Smooth muscle cell (in vitro differentiated cells): Measurements from ENCODE around the gene SLC38A10. TPM values are rescaled to one million over a fixed set of nuclear protein-coding genes. Genes with fewer than 3 reads are reported as not detected.

Experiments used
- DNase-seq: peaks from one replicate; lab custom pipeline; 2025; ENCODE audit not compliant: unreplicated experiment; lab: John Stamatoyannopoulos, UW
- H2AFZ ChIP-seq: fragments of 200-600 bp; sonication (generic); 2 replicates; pipeline ENCODE4 v1.6.0; 2016; ENCODE audit warnings: antibody characterized with exemption, low read depth, mild to moderate bottlenecking
- H3F3A ChIP-seq: fragments of 200-600 bp; sonication (generic); 2 replicates; pipeline ENCODE4 v1.6.0; 2017; ENCODE audit warnings: antibody characterized with exemption, low read depth
- H3K27ac ChIP-seq: fragments of 200-600 bp; sonication (generic); 2 replicates; pipeline ENCODE4 v1.5.1; 2016; ENCODE audit warnings: low read depth, mild to moderate bottlenecking
- H3K27me3 ChIP-seq: fragments of 200-600 bp; sonication (generic); 2 replicates; pipeline ENCODE4 v1.6.1; 2016; ENCODE audit warnings: low read depth, mild to moderate bottlenecking
- H3K36me3 ChIP-seq: fragments of 200-600 bp; sonication (generic); 2 replicates; pipeline ENCODE4 v1.5.1; 2016; ENCODE audit warnings: low read depth
- H3K4me1 ChIP-seq: fragments of 200-600 bp; sonication (generic); 2 replicates; pipeline ENCODE4 v1.5.1; 2016; ENCODE audit warnings: low read depth
- H3K4me2 ChIP-seq: fragments of 200-600 bp; sonication (generic); 2 replicates; pipeline ENCODE4 v1.6.0; 2016; ENCODE audit warnings: mild to moderate bottlenecking
- H3K4me3 ChIP-seq: fragments of 200-600 bp; sonication (generic); 2 replicates; pipeline ENCODE4 v1.5.1; 2016; ENCODE audit warnings: mild to moderate bottlenecking
- H3K79me2 ChIP-seq: fragments of 200-600 bp; sonication (generic); 2 replicates; pipeline ENCODE4 v1.6.0; 2016; ENCODE audit warnings: low read depth, mild to moderate bottlenecking
- H3K9ac ChIP-seq: fragments of 200-600 bp; sonication (generic); 2 replicates; pipeline ENCODE4 v1.6.0; 2016; ENCODE audit warnings: low read depth
- H3K9me3 ChIP-seq: fragments of 200-600 bp; sonication (generic); replicated peaks from 2 replicates; pipeline ENCODE4 v1.5.1; 2016; ENCODE audit warnings: low read depth
- H4K20me1 ChIP-seq: fragments of 200-600 bp; sonication (generic); 2 replicates; pipeline ENCODE4 v1.6.0; 2016; ENCODE audit warnings: low read depth
- CTCF ChIP-seq: fragments of 200-600 bp; sonication (generic); IDR thresholded peaks from 2 replicates; pipeline ENCODE4 v1.5.1; 2017; ENCODE audit warnings: borderline replicate concordance, mild to moderate bottlenecking, antibody characterized with exemption; ENCODE audit not compliant: insufficient read depth, poor library complexity, severe bottlenecking
- WGBS: methylation state at CpG from one replicate; pipeline ENCODE4 v1.1.7; 2016; ENCODE audit warnings: low lambda C conversion rate; 5-methylcytosine and 5-hydroxymethylcytosine counted together
- polyA plus RNA-seq: library from polyadenylated mRNA; unstranded; fragments of >200 nt; fragmentation: Nextera tagmentation; extraction: Ambion mirVana; gene quantifications from 2 replicates; pipeline ENCODE4 v1.2.1, GENCODE V29; 2016
- total RNA-seq: library from RNA; depleted of rRNA; stranded (reverse); fragments of >200 nt; gene quantifications from 2 replicates; pipeline ENCODE4 v1.2.3, GENCODE V29; 2014

SLC38A10 gene
- total and polyA plus RNA-seq, 2 experiments from 2014 or later: 61.6 to 97.1 TPM

GRCh38 chr17:81336296-81336929 lies 41.3 kb upstream of the SLC38A10 start:
- Histone ChIP-seq H3K4me2 (no peak overlapping the region), H3K9ac (no peak overlapping the region), H2AFZ (no peak overlapping the region), H3K27me3 (no peaks in the 10 kb centered on the region), H3K4me3 (no peak overlapping the region), H3K4me1 (peaks cover 30% of the 10 kb centered on the region), H3K9me3 (no peaks in the 10 kb centered on the region), H3K36me3 (no peaks in the 10 kb centered on the region), H3F3A (peaks cover 11% of the 10 kb centered on the region), H3K27ac (no peak overlapping the region), H3K79me2 (peaks cover 48% of the 10 kb centered on the region), H4K20me1 (peaks cover 22% of the 10 kb centered on the region)
- no peak for DNase-seq
- WGBS: 97% methylated on average over 7 of the region's 7 CpGs
- TF ChIP-seq CTCF: no peak

GRCh38 chr17:81335773-81336157 lies 40.7 kb upstream of the SLC38A10 start:
- no peak overlapping the region for H3K27ac ChIP-seq
- no peak overlapping the region for H3K4me2 ChIP-seq
- H3K27me3 ChIP-seq: no peaks in the 10 kb centered on the region
- peaks cover 11% of the 10 kb centered on the region for H3F3A ChIP-seq
- H3K9ac ChIP-seq: no peak overlapping the region
- 67% methylated on average over 8 of the region's 9 CpGs for WGBS
- H3K4me1 ChIP-seq: peaks cover 29% of the 10 kb centered on the region
- H4K20me1 ChIP-seq: peaks cover 22% of the 10 kb centered on the region
- no peak overlapping the region for H3K4me3 ChIP-seq
- no peak overlapping the region for H2AFZ ChIP-seq
- DNase-seq: no peak
- peaks cover 41% of the 10 kb centered on the region for H3K79me2 ChIP-seq
- H3K36me3 ChIP-seq: no peaks in the 10 kb centered on the region
- no peaks in the 10 kb centered on the region for H3K9me3 ChIP-seq
- no peak for TF ChIP-seq CTCF

GRCh38 chr17:81334987-81335772 lies 40.1 kb upstream of the SLC38A10 start:
- no peak overlapping the region for H3K4me2 ChIP-seq
- H3K9ac ChIP-seq: no peak overlapping the region
- H3K4me1 ChIP-seq: peaks cover 25% of the 10 kb centered on the region
- no peak overlapping the region for H3K27ac ChIP-seq
- H3F3A ChIP-seq: peaks cover 11% of the 10 kb centered on the region
- H3K4me3 ChIP-seq: no peak overlapping the region
- peaks cover 18% of the 10 kb centered on the region for H4K20me1 ChIP-seq
- H3K27me3 ChIP-seq: no peaks in the 10 kb centered on the region
- H3K36me3 ChIP-seq: no peaks in the 10 kb centered on the region
- H2AFZ ChIP-seq: no peak overlapping the region
- TF ChIP-seq CTCF: no peak
- WGBS: 90% methylated on average over 14 of the region's 14 CpGs
- no peak for DNase-seq
- peaks cover 35% of the 10 kb centered on the region for H3K79me2 ChIP-seq
- no peaks in the 10 kb centered on the region for H3K9me3 ChIP-seq
